Measurements from ENCODE around the gene ASB17.
A peak's percentile ranks its signal among the peaks of the same experiment; 100 is the strongest.
"Not testable (repeated sequence)": the region's sequence is repeated elsewhere in the genome, so short reads cannot be mapped to it uniquely, and the experiment has no call there.

Gene ASB17

DNA sequence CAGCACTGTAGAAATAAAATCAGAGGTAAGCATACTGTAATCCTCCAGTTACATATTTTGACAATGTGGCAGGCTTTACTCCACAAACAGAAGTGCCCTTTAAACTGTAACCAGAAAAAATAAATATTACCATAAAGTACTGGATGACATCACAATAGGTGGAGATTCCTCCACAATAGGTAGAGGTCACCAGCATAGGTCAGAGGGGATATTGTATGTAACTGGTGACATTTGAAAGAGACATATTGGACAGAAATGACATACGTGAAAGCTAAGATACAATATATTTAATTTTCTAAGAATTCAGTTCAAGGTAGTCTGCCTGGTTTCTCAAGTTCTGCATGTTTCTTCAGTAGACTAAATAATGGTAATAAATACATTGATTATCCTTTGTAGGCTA is at the start of gene ASB17:
Gene ASB17, minus strand, starts transcription at position 101 of the 400 bp plus-strand sequence. CDS start 113 bp downstream, outside the sequence.
- no peak for DNase-seq (ENCODE audit: low read depth)

DNA sequence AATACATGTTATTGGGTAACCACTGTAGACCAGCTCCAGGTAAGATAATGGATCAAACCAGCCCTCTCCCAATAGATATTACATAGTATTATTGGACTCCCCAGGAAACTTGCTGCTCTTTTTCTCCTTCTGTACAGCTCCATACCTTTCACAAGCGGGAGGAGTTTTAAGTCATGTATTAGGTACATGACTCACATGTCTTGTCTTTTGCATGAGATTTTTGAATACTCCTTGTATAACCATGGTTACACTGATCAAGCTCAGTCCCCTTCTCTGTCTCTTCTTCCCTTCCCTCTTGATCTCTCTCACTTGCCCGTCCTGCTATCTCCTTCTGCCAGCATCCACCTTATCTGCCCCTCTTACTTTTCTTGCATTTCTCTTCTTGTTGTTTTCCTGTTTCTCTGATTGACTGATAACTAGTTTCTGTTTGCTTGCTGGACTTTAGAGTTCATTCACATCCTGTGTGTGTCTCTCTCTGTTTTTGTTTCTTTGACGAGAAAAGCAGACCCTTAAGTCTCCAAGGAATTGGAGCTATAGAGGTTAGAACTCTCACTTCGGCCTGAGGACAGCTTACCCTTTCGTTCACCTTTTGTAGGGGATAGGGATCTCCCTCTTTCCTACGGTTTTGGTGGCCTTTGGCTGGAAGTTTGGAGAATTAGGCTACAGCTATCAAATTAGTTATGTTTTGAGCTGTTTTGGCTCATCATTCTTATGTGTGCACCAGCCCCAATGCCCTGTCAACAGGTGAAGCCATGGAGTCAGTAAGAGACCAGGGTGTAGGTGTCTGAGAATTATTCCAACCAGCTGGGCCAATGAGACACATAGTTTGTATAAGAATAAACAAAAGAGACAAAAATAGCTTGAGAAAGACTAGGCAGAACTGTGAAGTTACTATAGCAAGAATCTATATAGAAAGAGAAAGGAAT is 49.0 kb upstream of the ASB17 start:
- no peak for DNase-seq (ENCODE audit: low read depth)

- DNase-seq (ENCODE audit: low read depth): no peak
These were observed 38.4 kb upstream of the ASB17 start for GRCh38 chr1:75970631-75971030.

GRCh38 chr1:75969550-75969949 is 37.3 kb upstream of the ASB17 start:
- DNase-seq (ENCODE audit: low read depth): no peak

DNA sequence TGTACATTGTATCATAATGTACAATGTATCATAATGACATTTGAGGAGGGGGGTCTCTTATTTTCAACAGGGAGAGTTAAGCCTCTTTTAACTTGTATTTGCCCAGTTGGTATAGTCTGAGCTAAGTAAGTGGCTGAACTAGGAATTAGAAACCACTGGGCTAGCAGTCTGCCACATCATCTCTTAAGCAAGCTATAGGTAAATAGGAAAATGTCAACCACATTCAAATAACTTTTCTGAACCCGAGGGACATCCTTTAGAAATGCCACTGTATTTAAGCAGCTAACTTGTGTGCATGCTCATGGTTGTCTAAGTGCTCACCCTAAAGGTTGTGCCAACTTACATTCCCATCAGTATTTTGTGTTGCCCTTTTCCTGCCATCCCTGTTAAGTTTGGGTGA is 35.5 kb upstream of the ASB17 start:
- DNase-seq (ENCODE audit: low read depth): no peak

GRCh38 chr1:75964760-75965408 is 32.7 kb upstream of the ASB17 start:
- no peak for DNase-seq (ENCODE audit: low read depth)

DNA sequence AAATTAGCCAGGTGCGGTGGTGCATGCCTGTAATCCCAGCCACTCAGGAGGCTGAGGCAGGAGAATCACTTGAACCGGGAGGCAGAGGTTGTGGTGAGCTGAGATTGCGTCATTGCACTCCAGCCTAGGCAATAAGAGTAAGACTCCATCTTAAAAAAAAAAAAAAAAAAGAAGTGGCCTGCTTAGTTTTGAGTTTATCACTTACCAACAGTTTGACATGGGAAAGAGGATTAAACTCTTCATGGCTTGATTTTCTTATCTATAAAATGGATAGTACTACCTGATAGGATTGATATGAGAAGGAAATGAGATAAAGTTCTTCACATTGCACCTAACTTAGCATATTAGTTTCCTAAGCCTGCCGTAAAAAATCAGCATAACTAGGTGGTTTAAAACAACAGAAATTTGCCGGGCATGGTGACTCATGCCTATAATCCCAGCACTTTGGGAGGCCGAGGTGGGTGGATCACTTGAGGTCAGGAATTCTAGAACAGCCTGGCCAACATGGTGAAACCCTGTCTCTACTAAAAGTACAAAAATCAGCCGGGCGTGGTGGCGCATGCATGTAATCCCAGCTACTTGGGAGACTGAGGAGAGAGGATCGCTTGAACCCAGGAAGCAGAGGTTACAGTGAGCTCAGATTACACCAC is 32.0 kb upstream of the ASB17 start:
- DNase-seq (ENCODE audit: low read depth): peak; percentile 30

- no peak for DNase-seq (ENCODE audit: low read depth)
These were observed 22.4 kb upstream of the ASB17 start for GRCh38 chr1:75954586-75954985.

DNA sequence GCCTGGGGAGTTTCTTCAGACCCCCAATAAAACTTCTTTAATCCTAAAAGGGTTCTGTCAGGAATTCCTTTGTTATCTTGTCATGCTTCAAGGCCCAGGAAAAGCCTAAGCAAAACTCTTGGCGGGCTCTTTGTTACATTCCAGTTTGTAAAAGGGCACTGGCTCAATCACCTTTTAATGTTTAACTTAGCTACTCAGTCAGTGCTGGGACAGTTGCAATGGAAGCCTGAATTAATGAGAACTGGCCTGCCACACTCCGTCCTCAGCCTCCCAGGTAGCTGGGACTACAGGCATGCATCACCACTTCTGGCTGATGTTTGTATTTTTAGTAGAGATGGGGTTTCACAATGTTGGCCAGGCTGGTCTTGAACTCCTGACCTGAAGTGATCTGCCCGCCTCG is 21.3 kb upstream of the ASB17 start:
- no peak for DNase-seq (ENCODE audit: low read depth)

GRCh38 chr1:75952016-75952415 is 19.8 kb upstream of the ASB17 start:
- DNase-seq (ENCODE audit: low read depth): no peak

DNA sequence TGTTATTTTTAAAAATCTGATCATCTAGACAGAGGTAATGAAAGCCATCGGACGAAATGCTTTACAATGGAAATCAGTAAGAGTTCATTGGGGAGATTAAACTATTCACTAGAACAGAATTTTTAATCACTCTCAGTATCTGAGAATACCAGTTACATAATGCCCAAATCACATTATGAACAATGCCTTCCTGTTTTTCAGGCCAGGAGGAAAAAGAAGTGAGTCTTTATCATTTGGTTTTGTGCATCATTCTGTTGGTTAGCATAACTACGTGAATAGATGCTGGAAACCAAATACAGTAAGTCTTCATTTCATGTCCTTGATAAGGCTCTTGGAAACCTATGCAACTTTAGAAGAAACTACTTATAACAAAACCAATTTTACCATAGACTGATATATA is 18.0 kb upstream of the ASB17 start:
- DNase-seq (ENCODE audit: low read depth): no peak

DNA sequence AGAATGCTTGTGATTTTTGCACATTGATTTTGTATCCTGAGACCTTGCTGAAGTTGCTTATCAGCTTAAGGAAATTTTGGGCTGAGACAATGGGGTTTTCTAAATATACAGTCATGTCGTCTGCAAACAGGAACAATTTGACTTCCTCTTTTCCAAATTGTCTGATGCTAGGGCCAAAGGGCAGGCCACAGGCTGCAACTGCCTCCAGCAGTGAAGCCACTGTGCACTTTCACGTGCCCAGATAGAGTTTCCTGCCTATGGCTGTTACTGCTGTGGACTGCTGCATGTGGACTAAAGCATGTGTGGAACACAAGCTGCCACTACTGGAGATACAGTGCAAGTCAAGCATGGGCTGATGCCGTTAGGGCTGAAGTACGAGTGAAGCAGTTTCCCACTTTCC is 10.8 kb upstream of the ASB17 start:
- not testable (repeated sequence) for DNase-seq (ENCODE audit: low read depth)

GRCh38 chr1:75937034-75937433 is 4.8 kb upstream of the ASB17 start:
- peak; percentile 5 for DNase-seq (ENCODE audit: low read depth)

DNA sequence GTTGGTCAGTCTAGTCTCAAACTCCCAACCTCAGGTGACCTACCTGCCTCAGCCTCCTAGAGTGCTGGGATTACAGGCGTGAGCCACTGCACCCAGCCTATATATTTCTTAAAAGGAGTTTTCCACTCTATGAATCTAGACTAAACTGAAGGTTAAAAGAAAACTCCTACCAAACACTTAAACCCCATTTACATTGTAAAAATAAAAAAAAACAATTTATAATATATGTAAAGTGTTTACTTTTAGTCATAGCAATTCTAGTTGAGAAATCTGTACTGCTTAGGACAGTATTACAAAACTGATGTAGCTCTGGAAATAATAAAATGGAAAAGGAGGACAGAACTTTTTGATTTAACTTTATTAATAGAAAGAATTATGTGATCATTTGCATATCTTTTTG is 9.5 kb downstream of the ASB17 start:
- DNase-seq (ENCODE audit: low read depth): no peak

- no peak for DNase-seq (ENCODE audit: low read depth)
These were observed 15.4 kb downstream of the ASB17 start for GRCh38 chr1:75916834-75917233.

DNA sequence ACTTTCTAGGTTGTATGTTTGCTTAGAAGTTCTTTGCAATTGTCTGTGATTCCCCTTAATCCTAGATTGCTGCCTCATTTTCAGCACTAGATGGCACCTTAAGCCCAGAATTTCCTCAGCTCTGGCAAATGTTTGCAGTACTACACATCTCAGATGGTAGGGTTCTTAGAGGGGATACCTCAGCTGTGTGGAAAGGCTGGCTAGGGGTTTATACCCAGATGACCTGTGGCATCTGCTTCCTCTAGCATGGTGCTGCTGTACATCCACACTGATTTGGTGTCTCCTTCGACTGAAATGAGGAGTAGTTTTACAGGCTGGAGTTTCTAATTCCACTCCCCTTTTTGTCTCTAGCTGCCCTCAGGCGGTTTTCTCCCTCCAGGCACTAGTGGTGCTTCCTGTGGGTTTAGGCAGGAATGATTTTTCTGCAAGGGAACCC is 23.5 kb downstream of the ASB17 start:
- peak; percentile 24 for DNase-seq (ENCODE audit: low read depth)

- no peak for DNase-seq (ENCODE audit: low read depth)
These were observed 30.8 kb downstream of the ASB17 start for GRCh38 chr1:75901371-75901770.

- no peak for DNase-seq (ENCODE audit: low read depth)
These were observed 47.8 kb downstream of the ASB17 start for GRCh38 chr1:75884437-75884836.

- DNase-seq (ENCODE audit: low read depth): no peak
These were observed 52.2 kb downstream of the ASB17 start for GRCh38 chr1:75879985-75880384.

GRCh38 chr1:75870951-75871350 is 61.3 kb downstream of the ASB17 start:
- DNase-seq (ENCODE audit: low read depth): no peak
